HT-29 (cell line): ENCODE measurements around the gene TSPAN9. TPM values are rescaled to one million over a fixed set of nuclear protein-coding genes. Genes with fewer than 3 reads are reported as not detected.

Experiments
- DNase-seq: peaks from one replicate; pipeline ENCODE4 v3.0.0-alpha.2; 2015; ENCODE audit warnings: low spot score
- total RNA-seq: library from RNA; depleted of rRNA; stranded (reverse); fragments of >200 nt; shearing (Covaris generic); gene quantifications from 2 replicates; pipeline ENCODE4 v1.2.3, GENCODE V29; 2014

Gene TSPAN9
- total RNA-seq, 1 experiment from 2014 or later: 11.3 TPM

DNA sequence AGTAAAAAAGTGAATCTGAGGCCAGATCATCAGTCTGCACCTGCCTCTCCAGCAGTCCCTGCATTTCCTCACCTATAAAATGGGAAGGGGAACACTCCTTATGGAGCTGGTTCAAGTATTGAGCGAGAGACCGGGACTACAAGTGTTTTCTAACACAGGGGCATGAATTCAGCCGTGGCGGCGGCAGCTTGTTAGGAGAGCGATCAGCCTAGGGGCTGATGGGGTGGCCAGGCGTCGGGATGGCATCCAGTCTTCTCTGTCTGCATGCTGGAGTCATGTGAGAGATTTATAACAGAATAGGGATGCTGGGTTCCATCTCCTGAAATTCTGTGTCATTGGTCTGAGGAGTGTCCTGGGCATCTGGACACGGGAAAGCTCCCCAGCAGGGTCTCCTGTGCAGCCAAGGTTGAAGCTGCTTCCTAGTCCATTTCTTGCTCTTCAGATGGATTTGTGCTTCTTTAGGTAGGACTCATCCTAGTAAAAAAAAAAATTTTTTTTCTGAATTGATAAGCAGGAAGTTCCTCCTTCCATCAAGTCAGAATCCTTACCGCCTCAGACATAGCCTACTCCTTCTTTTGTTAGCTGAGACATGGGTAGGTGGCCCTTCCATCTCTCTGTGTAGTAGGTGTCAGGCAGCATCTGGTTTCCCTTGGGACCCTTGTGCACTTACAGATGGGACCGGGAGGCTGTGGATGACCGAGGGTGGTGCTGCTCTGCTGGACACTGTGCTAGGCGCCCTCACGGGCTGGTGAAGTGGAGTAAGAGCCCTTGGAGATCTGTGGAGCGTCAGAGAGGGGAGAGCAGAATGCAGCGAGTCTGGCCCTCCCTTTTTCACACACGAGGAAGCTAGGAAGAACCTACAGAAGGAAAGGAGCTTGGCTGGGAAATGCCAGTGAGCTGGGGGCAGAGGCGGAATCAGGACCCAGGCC is 146.7 kb downstream of the TSPAN9 start:
- DNase-seq: no peak

- DNase-seq: no peak
These were observed 147.3 kb downstream of the TSPAN9 start for GRCh38 chr12:3224530-3224903.

- DNase-seq: no peak
These were observed 148.1 kb downstream of the TSPAN9 start for GRCh38 chr12:3225154-3225795.

DNA sequence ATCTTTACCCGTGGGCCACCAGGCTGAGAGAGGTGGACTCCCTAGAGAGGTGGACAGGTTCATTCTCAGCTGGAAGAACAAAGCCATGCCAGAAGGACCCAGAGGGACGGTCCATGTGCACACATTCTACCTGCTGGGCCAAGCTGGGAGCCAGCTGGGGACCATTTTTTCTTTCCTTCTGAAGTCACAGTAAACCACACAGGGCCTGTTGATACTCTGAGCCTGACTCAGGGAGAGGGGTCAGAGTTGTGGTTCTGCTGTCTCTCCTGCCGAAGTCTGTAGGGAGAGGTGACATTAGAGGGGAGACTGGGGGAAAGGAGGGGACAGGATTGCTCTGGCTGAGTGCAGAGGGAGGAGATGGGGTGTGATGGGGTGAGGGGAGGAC is 148.6 kb downstream of the TSPAN9 start:
- DNase-seq: no peak

GRCh38 chr12:3226264-3226663 is 149.1 kb downstream of the TSPAN9 start:
- no peak for DNase-seq

DNA sequence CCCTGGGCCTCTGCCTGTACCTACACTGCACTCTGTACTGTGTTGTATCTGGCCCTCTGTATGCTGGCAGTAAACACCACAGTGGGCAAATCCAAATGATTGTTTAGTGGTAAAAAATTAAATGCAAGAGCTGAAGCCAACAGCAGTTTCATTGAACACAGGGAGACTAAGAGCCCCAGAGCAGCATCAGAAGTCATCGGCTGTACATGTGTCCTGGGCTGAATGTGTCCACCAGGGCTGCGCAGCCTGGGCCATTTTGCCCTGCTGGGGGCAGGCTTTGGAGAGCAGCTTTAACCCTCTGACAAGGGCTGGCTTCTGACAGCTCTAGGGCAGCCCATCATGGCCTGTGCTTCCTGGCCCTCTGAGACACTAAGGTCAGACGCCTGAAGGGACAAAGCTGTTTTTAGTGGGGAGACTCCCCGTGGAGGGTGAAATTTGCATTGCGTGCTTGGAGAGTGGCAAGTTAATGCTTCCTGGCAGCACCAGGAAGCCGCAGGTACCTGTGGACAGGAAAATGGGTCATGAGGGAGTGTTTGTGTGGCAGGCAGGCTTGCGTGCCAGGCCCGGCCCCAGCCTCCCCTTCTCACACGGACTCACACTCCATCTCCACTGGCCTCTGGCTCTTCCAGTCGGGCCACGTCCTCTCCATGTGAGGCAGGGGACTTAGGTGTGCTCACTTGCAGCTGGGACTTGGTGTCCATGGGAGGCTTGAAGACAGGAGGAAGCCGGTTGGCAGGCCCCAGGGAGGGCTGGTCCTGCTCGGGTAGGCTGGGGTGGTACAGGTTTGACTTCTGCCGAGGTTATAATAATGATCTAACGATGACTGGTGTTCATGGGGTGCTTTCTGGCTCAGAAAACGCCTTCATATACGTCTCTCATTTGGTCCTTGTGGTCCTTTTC is 150.1 kb downstream of the TSPAN9 start:
- no peak for DNase-seq

DNA sequence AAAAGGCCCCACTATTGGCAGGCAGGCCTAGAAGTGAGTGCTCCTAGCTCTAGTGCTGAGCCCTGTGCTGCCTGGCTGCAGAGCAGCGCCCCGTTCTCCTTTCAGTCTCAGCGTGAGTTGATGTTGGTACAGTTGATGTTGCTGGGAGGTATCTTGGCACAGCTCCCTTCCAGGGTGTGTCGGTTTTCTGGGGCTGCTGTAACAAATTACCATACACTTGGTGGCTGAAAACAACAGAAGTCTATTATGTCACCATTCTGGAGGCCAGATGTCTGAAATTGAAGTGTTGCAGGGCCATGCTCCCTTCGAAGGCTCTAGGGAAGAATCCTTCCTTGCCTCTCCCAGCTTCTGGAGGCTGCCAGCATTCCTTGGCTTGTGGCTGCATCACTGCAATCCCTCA is 151.4 kb downstream of the TSPAN9 start:
- no peak for DNase-seq

GRCh38 chr12:3229577-3229976 is 152.4 kb downstream of the TSPAN9 start:
- DNase-seq: no peak

GRCh38 chr12:3230758-3231375 is 153.7 kb downstream of the TSPAN9 start:
- DNase-seq: no peak

- no peak for DNase-seq
These were observed 154.3 kb downstream of the TSPAN9 start for GRCh38 chr12:3231399-3231876.

DNA sequence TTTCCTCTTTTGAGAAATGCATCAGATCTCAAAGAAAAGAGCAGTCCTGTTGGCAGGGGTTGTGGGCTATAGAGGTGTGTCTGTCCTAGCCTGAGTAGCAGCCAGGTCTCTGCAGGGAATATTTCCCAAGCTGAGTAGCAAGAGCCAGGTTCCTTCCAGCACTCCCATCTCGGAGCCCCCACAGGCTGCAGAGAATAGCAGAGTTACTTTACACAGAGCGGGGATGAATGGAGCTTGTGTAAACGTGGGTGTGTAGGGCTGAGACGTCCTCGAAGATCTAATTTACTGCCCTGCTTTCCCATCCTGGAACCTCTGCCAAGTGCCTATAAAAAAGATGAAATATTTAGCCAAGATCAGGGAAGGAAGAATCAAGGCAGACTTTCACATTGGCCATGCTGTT is 156.6 kb downstream of the TSPAN9 start:
- no peak for DNase-seq

DNA sequence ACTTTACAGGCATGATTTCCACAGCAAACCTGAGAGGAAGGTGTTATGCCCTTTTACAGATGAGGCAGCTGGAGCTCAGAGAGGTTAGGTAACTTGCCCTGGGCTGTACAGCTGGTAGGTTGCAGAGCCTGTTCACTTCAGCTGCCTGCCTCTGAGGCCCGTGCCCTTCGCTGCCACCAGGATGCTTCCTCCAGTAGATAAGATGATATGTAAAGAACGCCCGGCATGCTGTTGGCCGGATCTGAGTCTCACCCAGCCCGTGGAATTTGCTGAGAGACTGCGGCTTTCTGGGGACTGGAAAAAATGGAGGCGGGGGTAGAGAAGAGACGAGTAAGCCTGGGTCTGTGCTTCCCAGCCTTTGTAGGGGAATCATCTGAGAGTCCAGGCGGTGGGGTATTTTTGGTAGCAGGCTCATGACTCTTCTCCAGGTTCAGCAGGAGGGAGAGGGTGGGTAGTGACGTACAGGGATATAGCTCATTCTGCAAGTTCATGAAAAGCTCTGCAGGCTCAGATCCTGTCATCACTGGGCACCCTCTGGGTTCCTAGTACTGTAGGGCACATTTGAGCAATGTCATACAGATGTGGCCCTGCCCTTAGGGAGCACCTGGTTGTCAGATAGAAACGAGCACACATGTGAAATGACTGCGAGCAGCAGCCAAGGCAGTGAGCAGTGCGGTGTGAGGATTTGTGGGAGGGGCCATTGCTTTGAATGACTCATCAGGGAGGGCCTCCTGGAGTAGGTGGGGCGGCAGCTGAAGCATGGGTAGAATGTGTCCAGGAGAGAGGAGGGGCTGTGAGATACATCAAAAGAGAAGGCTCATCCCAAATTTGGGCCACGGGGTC is 159.4 kb downstream of the TSPAN9 start:
- DNase-seq: peak; percentile 79

- DNase-seq: no peak
These were observed 161.0 kb downstream of the TSPAN9 start for GRCh38 chr12:3238196-3238595.

GRCh38 chr12:3241621-3242020 is 164.4 kb downstream of the TSPAN9 start:
- DNase-seq: peak; percentile 36

DNA sequence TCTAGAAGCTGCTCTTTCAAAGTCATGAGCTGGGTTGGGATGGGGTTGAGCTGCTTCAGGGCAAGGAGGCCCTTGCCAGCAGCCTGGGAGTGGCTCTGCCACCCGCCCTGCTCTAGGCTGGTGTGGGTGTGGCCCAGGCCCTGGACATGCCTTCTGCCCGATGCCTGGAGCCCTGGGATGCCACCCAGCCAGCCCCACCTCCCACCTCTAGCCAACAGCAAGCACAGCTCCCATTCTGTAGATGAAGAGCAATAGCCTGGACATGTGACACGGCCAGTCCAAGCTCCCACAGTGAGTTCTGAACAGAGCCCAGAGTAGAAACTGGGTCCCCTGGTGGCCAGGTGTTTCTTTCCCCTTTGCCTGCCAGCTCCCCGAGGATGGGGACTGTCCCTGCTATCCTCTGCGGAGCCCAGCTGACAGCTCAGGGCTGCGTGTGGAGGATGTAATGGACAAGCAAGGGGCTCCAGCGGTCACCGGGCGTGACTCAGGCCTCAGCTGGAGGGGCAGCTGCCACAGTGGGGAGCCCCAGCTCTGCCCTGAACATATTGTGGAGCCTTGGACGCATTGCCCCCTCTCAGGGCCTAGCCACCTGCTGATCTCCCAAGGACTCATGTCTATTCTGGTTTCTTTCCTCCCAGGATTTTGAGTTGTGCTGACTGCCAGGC is 165.2 kb downstream of the TSPAN9 start:
- DNase-seq: peak; percentile 63

DNA sequence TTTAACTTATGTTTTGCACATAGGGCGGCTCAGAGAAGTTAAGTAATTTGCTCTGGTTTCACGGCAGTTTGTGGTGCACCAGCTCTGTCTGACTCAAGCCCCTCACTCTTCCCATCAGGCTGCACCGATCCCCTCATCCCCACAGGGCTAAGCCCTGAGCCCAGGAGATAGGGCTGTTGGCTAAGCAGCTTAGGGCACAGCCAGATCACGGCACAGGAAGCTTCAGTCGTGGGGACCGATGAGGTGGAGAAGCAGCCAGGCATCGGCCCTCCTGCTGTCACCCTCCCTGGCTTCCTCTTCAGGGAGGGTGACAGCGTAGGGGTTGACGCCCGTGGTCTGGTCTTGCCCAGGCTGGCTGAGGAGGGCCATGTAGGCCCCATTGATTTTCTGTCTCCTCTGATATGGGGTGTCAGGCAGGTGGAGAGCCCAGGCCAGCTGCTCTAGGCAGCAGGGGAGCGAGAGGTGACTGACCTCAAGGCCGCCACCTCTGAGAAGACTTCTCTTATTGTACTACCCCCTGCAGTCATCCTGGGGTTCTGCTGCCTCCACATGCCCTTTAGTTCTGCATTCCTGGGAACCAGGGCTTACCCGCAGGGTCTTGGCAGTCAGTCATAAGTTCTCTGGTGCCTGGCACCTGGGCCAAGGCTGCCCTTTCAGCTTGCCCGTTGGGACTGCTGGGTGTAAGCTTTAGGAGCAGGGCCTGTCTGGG is 166.4 kb downstream of the TSPAN9 start:
- DNase-seq: no peak

DNA sequence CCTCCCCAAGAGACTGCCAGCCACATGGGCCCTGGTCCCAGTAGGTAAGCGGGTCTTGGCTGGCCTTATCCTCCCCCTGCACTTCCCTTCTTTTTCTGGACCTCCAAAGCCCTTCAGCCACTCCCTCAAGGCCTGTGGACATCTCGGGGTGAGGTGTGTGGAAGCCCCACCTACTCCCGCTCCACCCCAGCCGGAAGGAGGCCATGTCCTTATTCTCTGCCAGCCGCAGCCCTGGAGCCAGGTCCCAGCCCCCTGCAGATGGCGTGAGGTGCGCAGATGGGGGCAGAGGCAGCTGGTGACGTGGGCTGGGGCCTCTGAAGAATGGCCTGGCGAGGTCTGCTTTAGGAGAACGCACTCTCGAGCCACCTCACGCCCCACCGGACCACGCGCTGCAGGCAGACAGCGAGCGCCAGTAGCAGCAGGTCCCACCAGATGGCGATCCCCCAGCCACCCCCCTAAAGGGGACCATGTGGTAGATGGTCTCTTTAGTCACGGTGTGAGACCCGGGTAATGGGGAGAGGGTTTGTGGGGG is 167.1 kb downstream of the TSPAN9 start:
- no peak for DNase-seq

- DNase-seq: no peak
These were observed 169.1 kb downstream of the TSPAN9 start for GRCh38 chr12:3246253-3246652.

DNA sequence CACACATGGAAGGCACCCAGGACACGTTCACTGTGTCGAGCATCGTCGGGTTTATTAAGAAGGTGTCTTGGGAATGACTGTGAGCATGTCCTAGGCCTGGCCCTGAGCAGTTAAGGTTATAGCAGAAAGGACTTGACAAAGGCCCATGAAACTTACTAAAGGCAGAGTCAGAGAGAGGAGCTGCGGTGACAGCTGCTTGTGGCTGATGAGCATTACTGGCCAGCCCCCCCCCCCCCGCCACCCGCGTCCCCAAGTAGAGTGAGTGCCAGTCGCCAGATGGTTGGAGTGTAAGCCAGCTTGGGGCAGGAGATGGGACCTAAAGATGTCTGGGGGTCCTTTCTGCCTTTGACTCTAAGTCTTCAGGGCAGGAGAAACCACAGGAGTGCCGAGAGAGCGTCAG is 169.9 kb downstream of the TSPAN9 start:
- no peak for DNase-seq
